Peyer's patch (tissue), 4 donors: ENCODE results near the gene SOX5.

Experiments
- CTCF ChIP-seq, 6 experiments: fragments of 450-650 bp in 4 of 6; fragments of 200-600 bp in 2 of 6; sonication (generic) in 1 of 6; IDR thresholded peaks; one replicate each; pipeline ENCODE4 v1.5.1; 2017 to 2019; ENCODE audit warnings: antibody characterized with exemption in 6 of 6, mild to moderate bottlenecking in 3 of 6, moderate library complexity in 1 of 6
- POLR2A ChIP-seq, 2 donors: fragments of 450-650 bp; IDR thresholded peaks; one replicate each; pipeline ENCODE4 v1.5.1; 2017; ENCODE audit warnings: antibody characterized with exemption in 2 of 2, mild to moderate bottlenecking in 2 of 2, moderate library complexity in 2 of 2

- TF ChIP-seq CTCF (IDR thresholded peaks at IDR 0.05) (no peak), POLR2A (IDR thresholded peaks at IDR 0.05) (no peak)
Measured at GRCh38 chr12:23851602-23852001, 97.9 kb downstream of the SOX5 start.
